NOMO-1 treated with dmso at 0.1 percent for 144 hours (cell line): ENCODE data around the gene ENOX1.
"Not testable (repeated sequence)": the region's sequence is repeated elsewhere in the genome, so short reads cannot be mapped to it uniquely, and the experiment has no call there.

Experiments
- DNase-seq: peaks from one replicate; lab custom pipeline; 2025; ENCODE audit not compliant: unreplicated experiment; lab: John Stamatoyannopoulos, UW

Gene ENOX1

DNA sequence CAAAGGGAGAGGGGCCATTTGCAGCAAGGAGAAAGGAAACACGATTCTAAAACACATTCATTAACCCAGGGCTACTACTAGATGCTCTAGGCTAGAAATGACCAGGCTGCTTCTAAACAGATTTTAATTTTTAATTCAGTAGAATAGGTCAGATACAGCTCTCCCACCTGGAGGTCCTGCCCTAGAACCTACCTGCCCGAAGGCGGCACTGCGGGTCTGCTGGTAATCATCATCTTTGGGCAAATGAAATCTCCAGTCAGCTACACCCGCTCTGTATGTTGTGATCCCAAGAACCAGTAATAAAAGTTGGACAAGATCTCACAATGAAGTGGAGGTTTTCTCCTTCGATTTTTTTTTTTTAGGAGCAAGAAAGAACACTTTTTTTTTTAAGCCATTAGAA is 345.3 kb downstream of the ENOX1 start:
- no peak for DNase-seq

DNA sequence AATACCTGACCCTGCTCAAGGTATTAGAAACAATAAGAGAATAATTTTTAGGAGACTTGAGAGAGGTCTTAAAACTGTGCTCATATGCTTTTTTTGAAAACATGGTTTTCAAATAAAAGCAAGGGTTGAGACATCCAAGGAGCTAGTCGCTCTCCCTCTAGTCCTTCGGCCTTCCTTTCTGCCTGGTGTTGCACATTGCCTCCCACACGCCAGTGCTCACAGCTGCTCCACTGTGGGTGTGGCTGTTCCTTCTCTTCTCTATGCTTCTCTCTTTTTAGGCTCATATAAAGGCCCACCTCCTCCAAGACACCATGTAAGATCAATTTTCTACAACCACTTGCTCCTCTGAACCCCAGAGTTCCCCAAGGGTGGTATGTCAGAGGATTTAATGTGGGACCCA is 352.6 kb downstream of the ENOX1 start:
- no peak for DNase-seq

DNA sequence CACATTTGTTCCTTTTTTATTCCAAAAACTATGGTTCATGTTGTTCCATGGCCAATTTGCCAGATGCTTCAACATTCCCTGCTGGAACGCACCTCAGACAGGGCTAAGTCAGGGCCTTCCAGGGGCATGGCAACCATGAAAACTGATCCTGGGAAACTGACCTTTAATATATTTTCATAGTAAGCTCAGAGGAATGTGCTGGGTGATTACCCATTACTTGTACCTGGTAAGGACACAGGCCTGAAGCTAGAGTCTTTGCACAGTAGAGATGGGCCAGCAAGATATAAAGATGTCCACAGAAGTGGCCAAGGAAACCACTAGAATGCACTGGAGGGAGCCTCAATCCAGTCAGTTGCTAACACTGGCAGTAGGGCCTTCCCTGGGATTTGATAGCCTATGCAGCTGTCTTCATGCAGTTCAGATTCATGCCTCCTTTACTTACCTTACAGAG is 353.1 kb downstream of the ENOX1 start:
- DNase-seq: no peak

DNA sequence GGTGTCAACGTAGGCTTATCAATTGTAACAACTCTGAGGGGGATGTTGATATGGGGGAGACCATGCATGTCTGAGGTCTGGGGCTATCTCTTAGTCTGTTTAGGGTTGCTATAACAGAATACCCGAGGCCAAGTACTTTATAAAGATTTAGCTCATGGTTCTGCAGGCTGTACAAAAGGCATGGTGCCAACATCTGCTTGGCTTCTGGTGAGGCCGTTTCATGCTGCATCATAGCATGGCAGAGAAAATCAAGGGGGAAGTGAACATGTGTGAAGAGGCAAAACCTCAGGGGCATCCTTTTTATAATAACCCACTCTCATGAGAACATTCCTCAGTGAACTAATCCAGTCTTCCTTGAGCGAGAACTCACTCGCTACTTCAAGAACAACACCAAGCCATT is 353.8 kb downstream of the ENOX1 start:
- DNase-seq: no peak

DNA sequence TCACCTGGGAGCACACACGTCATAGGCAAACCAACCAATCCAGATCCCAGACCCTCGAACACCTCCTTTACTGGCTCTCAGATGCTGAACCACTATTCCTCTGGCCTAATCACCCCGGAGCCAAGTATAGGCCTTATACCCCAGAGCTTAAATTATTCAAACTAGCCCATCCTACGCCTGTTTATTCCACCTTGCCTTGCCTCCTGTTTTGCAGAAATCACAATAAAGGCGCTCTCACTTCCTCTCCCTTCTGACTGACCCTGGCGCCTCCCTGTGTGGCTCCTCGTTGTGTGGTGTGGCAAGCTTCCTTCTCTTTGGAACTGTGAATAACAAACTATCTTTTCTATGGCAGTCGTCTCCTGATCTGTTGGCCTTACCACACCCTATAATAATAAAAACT is 354.9 kb downstream of the ENOX1 start:
- peak; percentile 15 for DNase-seq

DNA sequence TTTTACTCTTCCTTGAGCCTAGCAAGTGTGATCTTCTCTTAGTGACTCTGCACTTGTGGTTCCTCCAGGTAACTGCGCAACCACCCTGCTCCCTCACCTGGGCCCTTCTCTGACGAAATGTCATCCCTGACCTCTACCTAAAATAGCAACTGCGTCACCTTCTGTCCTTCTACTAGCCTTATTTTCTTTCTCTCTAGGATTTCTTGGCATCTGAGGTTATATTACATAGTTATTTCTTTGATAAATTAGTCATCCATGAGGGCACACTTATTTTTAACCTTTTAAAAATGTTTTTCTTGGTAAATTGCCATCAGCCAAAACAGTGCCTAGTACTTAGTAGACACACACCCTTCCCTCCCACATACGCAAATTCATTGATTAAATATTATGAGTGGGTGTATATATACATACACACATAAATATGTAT is 355.5 kb downstream of the ENOX1 start:
- DNase-seq: no peak

DNA sequence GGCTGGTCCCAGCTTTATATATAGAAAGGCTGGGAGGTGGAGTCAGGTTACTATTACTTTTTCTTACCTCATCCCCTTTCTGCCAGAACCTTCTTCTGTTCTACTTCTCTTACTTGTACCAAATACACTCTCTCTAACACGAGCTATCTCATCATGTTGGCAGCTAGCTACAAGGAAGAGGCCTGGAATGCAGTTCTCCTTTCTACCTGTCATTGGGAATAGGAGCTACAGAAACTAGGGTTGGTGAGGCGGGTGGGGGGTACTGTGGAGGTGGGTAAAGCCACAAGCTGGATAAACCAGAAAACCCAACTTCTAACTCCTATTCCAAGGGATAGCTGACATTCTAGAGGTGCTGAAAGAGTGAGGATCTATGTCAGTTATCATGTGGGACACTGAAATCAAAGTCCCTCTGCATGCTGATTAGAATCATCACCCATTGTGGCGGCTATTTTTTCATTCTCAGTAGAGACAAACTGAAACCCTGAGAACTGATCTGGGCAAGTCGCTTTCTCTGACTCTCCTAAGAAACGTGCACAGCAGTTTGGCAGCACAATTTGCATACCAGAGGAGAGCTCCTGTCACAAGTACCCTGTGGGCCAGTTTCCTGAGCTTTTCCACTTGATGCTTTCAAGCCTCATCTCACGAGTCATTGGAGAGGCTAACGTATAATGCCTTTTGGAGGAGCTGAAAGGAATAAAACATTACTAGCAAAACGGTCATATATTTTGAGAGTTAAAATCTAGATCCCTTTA is 358.1 kb downstream of the ENOX1 start:
- no peak for DNase-seq

DNA sequence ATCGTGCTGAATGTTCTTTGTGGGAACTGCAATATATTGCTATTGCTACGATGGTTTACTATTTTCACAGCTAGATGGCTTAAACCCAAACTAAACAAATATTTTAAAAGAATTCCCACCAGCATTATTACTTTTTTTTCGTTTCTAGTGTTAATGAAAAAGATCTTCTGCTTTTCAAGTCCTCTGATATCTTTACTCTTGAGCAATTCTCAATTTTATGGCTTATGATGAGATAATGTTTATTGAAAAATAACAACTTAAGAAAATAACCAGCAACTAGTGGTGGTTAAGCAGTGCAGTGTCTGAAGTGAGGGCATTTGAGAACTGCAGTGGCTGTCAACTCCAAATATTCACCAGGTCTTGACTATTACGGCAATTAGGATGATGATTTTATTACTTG is 360.4 kb downstream of the ENOX1 start:
- no peak for DNase-seq

DNA sequence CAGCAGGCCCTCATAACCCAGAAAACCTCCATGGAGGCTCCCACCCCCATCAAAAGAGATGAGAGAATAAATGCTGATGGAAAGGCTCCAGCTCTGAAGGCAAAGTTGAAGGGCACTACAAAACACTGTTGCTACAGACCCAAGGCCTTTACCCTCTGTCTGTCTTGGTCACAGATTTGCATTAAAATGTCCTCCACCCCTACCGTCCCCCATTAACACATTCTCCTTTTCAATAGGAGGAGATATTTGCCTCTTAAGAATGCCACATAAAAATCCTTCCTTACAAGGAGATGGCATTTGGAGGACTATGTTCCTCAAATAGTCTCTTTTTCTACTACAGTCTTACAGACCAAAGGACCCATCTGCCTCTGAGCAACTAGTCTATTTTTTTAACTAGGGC is 361.5 kb downstream of the ENOX1 start:
- DNase-seq: no peak

DNA sequence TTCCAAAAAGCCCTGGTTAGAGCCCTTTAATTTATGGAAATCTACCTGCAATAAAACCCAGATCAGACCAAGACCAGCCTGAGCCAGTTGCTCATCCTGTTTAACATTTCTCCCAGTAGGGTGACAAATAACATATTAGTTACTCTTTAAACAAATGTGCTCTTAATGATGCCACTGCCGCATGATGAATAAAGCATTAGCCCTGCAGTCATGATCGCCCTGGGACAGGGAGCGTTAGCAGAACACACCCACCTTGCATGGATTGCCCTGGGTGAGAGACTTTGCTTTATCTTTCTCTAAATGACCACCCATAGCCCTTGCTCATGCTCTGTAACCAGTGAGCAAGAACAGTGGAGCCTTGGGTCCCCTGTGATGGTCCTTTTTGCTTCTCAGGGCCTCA is 362.4 kb downstream of the ENOX1 start:
- no peak for DNase-seq

DNA sequence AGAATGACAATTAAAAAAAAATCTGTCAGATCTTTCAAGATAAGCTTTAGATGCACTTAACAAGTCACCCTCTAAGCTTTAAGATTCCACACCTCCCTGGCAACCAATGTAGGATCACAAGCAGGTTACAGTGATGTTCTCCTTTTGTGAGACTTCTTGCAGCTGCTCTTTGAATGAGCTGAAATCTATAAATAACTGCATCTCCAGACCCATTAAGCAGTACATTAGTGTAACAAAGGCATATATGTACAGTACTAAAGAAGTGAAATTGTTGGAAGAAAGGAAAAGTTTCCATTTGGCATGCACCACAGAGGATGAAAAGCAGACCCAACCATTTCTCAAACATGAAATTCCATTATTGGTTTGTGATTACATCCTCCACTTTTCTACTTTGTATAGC is 364.7 kb downstream of the ENOX1 start:
- no peak for DNase-seq

DNA sequence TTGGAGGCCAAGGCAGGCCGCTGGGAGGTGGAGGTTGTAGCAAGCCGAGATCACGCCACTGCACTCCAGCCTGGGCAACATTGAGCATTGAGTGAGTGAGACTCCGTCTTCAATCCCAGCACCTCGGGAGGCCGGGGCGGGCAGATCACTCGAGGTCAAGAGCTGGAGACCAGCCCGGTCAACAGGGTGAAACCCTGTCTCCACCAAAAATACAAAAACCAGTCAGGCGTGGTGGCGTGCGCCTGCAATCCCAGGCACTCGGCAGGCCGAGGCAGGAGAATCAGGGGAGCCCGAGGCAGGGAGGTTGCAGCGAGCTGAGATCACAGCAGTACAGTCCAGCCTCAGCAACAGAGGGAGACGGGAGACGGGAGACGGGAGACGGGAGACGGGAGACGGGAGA is 369.9 kb downstream of the ENOX1 start:
- DNase-seq: not testable (repeated sequence)

DNA sequence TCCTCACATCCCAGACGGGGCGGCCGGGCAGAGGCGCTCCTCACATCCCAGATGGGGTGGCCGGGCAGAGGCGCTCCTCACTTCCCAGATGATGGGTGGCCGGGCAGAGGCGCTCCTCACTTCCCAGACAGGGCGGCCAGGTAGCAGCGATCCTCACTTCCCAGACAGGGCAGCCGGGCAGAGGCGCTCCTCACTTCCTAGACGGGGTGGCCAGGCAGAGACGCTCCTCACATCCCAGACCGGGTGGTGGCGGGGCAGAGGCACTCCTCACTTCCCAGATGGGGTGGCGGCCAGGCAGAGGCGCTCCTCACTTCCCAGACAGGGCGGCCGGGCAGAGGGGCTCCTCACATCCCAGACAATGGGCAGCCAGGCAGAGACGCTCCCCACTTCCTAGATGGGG is 370.4 kb downstream of the ENOX1 start:
- not testable (repeated sequence) for DNase-seq

DNA sequence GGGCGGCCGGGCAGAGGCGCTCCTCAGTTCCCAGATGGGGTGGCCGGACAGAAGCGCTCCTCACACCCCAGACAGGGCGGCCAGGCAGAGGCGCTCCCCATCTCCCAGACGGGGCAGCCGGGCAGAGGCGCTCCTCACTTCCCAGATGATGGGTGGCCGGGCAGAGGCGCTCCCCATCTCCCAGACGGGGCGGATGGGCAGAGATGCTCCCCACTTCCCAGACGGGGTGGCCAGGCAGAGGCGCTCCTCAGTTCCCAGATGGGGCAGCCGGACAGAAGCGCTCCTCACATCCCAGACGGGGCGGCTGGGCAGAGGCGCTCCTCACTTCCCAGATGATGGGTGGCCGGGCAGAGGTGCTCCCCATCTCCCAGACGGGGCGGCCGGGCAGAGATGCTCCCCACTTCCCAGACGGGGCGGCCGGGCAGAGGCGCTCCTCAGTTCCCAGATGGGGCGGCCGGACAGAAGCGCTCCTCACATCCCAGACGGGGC is 370.8 kb downstream of the ENOX1 start:
- not testable (repeated sequence) for DNase-seq

DNA sequence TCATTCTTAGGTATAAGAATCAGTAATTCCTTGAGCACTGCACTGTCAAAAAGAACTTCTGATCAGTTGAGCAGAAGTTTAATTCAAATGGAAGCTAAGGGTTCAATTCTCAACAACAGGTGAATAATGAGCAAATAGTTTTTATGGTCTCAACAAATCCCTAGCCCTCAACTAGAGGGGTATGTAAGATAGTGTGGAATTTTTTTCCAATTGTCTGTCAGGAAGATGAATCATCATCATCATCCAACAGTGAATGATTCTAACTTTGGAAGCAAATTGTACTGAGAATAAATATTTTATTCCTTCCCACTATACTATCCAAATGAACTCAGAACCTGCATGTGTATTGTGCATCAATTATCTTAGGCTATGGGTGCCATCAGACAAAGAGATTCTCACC is 372.7 kb downstream of the ENOX1 start:
- no peak for DNase-seq

DNA sequence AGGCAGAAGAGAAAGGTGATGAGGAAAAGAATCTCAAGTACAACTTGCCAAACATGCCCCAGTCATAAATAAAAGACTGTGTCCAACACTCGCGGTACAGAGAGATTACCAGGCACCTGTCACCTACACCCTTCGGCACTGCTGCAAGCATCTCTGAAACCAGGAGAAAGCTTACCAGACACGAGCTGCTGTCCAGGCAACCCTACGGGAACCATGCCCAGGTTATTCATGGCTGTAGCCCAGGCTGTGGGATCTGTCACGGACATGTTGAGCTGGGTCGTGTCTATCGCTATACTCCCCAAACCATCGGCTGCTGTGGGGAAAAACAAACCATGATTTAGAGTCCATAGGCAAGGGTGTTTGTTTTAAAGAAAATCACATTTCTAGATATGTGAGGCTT is 375.0 kb downstream of the ENOX1 start:
- DNase-seq: no peak

DNA sequence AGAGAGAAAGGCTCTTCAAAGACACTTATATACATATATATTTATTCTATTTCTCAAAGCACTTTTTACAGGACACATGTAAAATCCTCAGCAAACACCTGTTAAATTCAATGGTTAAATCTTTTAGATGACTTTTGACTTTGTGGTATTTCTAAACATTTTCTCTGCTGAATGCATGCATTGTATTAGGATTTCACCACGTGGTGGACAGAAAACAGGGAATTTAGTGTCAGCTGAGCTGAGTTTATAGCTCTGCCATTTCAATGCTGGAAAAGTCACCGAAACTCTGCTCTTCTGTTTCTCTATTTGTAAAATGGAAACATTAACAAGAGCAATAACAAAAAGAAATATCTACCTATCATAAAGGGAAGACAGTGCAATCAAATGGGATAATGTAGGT is 375.6 kb downstream of the ENOX1 start:
- no peak for DNase-seq

DNA sequence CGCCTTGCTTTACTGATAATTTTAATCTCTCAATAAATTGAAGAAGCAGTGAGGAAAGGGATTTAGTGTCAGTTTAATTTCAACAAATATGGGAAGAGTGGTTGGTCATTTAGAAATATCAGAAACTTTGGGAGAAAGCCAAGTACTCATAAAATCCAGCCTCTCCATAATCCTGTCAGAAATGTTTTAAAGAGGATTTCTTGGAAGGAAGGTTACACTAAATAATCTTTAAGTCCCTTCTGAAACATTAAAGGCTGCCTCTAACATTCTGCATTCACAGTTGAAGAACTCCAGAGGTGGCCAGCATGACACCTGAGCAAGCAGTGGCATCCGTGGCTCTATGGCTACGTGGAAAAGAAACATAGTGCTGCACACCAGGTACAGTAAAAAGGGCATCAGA is 378.5 kb downstream of the ENOX1 start:
- no peak for DNase-seq

DNA sequence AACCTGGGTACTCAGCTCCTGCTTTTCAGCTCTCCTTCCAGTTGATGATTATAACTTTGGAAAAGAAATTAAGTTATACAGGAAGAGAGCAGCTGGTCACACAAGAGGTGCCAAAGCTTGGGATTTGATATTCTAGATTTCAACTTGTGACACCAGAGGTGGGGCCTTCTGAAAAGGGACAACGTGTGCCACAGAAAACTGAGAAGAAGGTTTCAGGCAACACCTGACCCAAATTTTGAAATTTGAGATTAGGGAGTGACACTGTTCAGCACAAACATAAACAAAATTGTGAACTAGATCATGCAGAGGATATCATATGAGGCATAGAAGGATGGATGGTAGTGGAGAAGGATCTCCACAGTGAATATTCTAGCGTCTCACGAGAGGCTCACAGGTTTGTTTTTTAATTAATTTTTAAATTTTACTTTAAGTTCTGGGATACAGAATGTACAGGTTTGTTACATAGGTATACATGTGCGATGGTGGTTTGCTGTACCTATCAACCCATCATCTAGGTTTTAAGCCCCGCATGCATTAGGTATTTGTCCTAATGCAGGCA is 379.7 kb downstream of the ENOX1 start:
- no peak for DNase-seq

DNA sequence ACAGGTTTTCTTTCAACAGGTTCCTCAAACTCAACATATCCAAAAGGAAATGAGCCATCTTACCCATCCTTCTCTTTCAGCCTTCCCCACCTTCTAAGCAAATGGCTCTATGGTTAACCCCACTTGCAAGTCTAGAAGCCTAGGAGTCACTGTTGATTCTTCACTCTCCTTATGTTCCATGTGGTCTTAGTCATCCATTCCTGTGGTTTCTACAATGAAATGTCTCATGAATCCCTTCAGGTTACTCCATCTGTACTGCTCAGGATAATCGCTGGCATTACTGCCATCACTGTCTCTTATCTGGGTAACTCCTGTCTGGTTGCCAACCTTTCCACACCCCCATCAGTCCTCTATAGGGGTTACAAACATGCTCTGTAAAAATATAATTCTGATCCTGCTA is 381.3 kb downstream of the ENOX1 start:
- no peak for DNase-seq

DNA sequence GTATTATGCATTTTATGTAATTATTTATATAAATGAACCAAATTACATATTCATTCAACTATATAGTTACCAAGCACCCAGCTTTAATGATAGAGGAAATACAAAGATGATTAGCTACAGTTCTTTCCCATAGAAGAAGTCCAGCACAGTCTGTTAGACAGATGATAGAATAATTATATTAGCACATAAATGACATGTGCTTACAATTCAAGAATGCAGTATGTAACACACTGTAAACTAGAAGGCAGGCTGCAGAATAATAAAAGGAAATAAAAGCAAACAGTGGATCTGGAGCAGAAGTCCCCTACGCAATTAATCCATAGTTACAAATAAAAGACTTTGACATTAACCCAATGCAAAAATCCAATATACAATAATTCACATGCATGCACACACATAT is 384.4 kb downstream of the ENOX1 start:
- DNase-seq: no peak

DNA sequence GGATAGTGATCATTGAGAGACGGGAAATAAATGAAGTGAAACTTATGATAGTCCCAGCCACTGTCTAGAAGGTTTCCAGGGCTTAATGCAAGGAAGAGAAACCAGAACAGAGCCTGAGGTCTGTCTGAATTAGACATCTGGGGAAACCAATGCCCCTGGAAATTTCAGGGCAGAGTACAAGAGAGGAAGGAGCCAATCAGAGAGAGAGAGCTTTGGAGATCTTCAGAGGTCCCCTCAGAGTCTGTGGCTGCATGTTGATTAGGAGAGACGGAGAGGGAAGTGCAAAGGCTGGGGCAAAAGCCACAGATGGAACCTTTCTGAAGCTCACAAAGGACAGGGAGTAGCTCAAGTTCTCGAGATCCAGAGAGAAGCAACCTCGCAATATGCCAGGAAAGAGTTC is 385.4 kb downstream of the ENOX1 start:
- DNase-seq: peak; percentile 37

DNA sequence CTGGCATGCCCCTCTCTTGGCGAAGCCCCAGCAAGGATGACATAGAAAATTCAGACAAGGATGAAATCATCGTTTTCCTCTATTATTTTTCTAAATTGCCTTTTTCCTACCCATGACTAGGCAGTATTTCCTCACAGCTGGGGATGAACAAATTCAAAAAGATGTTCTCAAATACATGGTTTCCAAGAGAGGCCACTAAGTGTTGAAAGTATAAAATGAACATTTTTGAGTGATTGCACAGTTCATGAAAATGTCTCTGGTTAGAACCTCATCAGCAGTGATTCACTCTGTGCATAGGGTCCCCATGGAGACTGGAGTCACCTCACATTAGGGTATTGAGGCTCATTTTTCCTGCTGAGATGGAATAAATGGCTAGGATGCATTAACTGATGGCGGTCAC is 389.7 kb downstream of the ENOX1 start:
- no peak for DNase-seq
